ENCODE results near the gene CCDC192. TPM values are rescaled to one million over a fixed set of nuclear protein-coding genes. Genes with fewer than 3 reads are reported as not detected.

The CCDC192 gene
- total RNA-seq, 3 donors from 2014 or later (not counting 1 experiment from before 2014, with no cell fraction given), result not detected

- ATAC-seq (no peak), DNase-seq (no peak)
- Mint-ChIP-seq H3K36me3 (no peaks in the 10 kb centered on the region), H3K9me3 (no peaks in the 10 kb centered on the region), H3K4me3 (no peak overlapping the region), H3K27ac (no peak overlapping the region), H3K27me3 (ENCODE audit: low read depth in 2 of 2) (no peaks in the 10 kb centered on the region), H3K4me1 (no peaks in the 10 kb centered on the region)
- no peak overlapping the region for H3K27ac ChIP-seq (ENCODE audit: low read length)
- no peaks in the 10 kb centered on the region for H3K27me3 ChIP-seq (ENCODE audit: control insufficient read depth, insufficient read depth, low read length)
- H3K36me3 ChIP-seq (ENCODE audit: control insufficient read depth, insufficient read depth, low read length), result no peaks in the 10 kb centered on the region
- intact Hi-C loops (cut with micrococcal nuclease), result no loop called here
- no peaks in the 10 kb centered on the region for H3K4me1 ChIP-seq (ENCODE audit: control insufficient read depth, insufficient read depth, low read length)
- H3K4me3 ChIP-seq (ENCODE audit: low read length), result no peak overlapping the region
- no peaks in the 10 kb centered on the region for H3K9me3 ChIP-seq (ENCODE audit: control insufficient read depth, insufficient read depth, low read length)
- TF ChIP-seq, protein P1, sequence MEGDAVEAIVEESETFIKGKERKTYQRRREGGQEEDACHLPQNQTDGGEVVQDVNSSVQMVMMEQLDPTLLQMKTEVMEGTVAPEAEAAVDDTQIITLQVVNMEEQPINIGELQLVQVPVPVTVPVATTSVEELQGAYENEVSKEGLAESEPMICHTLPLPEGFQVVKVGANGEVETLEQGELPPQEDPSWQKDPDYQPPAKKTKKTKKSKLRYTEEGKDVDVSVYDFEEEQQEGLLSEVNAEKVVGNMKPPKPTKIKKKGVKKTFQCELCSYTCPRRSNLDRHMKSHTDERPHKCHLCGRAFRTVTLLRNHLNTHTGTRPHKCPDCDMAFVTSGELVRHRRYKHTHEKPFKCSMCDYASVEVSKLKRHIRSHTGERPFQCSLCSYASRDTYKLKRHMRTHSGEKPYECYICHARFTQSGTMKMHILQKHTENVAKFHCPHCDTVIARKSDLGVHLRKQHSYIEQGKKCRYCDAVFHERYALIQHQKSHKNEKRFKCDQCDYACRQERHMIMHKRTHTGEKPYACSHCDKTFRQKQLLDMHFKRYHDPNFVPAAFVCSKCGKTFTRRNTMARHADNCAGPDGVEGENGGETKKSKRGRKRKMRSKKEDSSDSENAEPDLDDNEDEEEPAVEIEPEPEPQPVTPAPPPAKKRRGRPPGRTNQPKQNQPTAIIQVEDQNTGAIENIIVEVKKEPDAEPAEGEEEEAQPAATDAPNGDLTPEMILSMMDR (IDR thresholded peaks at IDR 0.05), result no peak
Measured at GRCh38 chr5:127761869-127762268, 58.7 kb downstream of the CCDC192 start.

GRCh38 chr5:127762412-127762811 is 59.2 kb downstream of the CCDC192 start:
- H3K4me3 ChIP-seq (ENCODE audit: low read length), result no peak overlapping the region
- H3K36me3 ChIP-seq (ENCODE audit: control insufficient read depth, insufficient read depth, low read length), result no peaks in the 10 kb centered on the region
- no peak overlapping the region for H3K27ac Mint-ChIP-seq
- no peak overlapping the region for H3K4me3 Mint-ChIP-seq
- H3K9me3 ChIP-seq (ENCODE audit: control insufficient read depth, insufficient read depth, low read length), result no peaks in the 10 kb centered on the region
- 91% methylated on average over 3 of the region's 3 CpGs for WGBS (ENCODE audit: insufficient coverage)
- TF ChIP-seq, protein P1 (IDR thresholded peaks at IDR 0.05), result no peak
- no peaks in the 10 kb centered on the region for H3K9me3 Mint-ChIP-seq
- H3K4me1 ChIP-seq (ENCODE audit: control insufficient read depth, insufficient read depth, low read length), result no peaks in the 10 kb centered on the region
- no peaks in the 10 kb centered on the region for H3K27me3 Mint-ChIP-seq (ENCODE audit: low read depth in 2 of 2)
- no peak overlapping the region for H3K27ac ChIP-seq (ENCODE audit: low read length)
- DNase-seq (no peak), ATAC-seq (no peak)
- H3K27me3 ChIP-seq (ENCODE audit: control insufficient read depth, insufficient read depth, low read length), result no peaks in the 10 kb centered on the region
- H3K36me3 Mint-ChIP-seq, result no peaks in the 10 kb centered on the region
- no peaks in the 10 kb centered on the region for H3K4me1 Mint-ChIP-seq
- intact Hi-C loops (cut with micrococcal nuclease), result no loop called here

DNA sequence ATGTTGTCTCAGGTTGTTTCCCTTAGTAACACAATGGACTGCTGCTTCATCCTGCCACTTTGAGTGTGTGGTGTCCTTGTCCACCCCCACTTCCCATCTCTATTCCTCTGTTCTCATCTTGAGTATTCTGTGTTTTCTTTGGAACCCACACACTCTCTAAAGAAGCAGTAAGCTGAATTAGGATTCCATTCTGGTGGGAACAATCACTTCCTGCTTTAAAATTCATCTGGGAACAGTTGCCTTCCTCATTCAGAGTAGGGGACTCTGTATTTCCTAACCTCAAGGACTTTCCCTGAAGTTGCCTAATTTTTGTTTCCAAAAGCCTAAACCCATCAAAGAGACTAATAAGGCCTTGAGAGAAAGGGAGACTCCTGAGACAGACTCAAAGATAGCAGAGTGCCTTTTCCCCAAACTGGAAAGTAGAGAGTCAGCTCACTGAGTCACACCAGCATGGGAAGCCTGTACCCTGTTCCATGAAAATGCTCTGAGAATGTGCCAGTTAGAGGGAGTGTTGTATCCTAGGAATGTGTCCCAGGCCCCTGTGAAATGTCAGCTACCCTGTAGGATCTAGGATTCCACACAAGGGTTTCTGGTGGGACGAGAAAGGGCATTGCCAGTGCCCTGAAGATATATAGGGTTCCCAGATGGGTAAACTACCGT is 63.6 kb downstream of the CCDC192 start:
- ATAC-seq, result no peak
- Histone ChIP-seq H3K9me3 (ENCODE audit: control insufficient read depth, insufficient read depth, low read length) (no peaks in the 10 kb centered on the region), H3K4me1 (ENCODE audit: control insufficient read depth, insufficient read depth, low read length) (no peaks in the 10 kb centered on the region), H3K4me3 (ENCODE audit: low read length) (no peak overlapping the region), H3K27ac (ENCODE audit: low read length) (no peak overlapping the region), H3K27me3 (ENCODE audit: control insufficient read depth, insufficient read depth, low read length) (no peaks in the 10 kb centered on the region), H3K36me3 (ENCODE audit: control insufficient read depth, insufficient read depth, low read length) (no peaks in the 10 kb centered on the region)
- no peak overlapping the region for H3K4me3 Mint-ChIP-seq
- TF ChIP-seq, protein P1 (IDR thresholded peaks at IDR 0.05), result no peak
- intact Hi-C loops (cut with micrococcal nuclease), result no loop called here
- WGBS (ENCODE audit: insufficient coverage), result 91% methylated on average over 2 of the region's 2 CpGs
- DNase-seq, result no peak
- no peaks in the 10 kb centered on the region for H3K4me1 Mint-ChIP-seq
- H3K27ac Mint-ChIP-seq, result no peak overlapping the region
- H3K9me3 Mint-ChIP-seq, result no peaks in the 10 kb centered on the region
- H3K36me3 Mint-ChIP-seq, result no peaks in the 10 kb centered on the region
- H3K27me3 Mint-ChIP-seq (ENCODE audit: low read depth in 2 of 2), result peaks cover 4 to 7% of the 10 kb centered on the region in 2 donors

DNA sequence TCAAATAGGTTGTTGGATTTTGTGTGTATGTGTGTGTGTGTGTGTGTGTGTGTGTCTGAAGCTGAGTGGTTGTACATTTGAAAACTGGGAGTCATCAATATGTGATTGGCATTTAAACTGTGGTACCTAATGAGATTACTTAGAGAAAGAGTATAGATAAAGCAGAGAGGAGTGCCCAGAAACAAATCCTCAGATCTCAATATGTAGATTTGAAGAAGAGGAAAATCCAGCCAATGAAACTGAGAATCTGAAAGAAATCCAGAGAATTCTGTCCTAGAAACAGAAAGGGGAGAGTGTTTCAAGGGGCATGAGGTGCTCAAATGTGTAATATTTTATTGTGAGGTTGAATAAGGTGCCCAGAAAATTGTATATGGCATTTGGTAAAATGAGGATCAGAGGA is 66.2 kb downstream of the CCDC192 start:
- H3K27ac ChIP-seq (ENCODE audit: low read length), result no peak overlapping the region
- DNase-seq (no peak), ATAC-seq (no peak)
- Mint-ChIP-seq H3K4me3 (no peak overlapping the region), H3K9me3 (no peaks in the 10 kb centered on the region), H3K36me3 (no peaks in the 10 kb centered on the region), H3K27me3 (ENCODE audit: low read depth in 2 of 2) (peaks cover 4 to 7% of the 10 kb centered on the region in 2 donors), H3K27ac (no peak overlapping the region), H3K4me1 (no peaks in the 10 kb centered on the region)
- H3K27me3 ChIP-seq (ENCODE audit: control insufficient read depth, insufficient read depth, low read length), result no peaks in the 10 kb centered on the region
- no peaks in the 10 kb centered on the region for H3K9me3 ChIP-seq (ENCODE audit: control insufficient read depth, insufficient read depth, low read length)
- no peaks in the 10 kb centered on the region for H3K4me1 ChIP-seq (ENCODE audit: control insufficient read depth, insufficient read depth, low read length)
- no peak overlapping the region for H3K4me3 ChIP-seq (ENCODE audit: low read length)
- intact Hi-C loops (cut with micrococcal nuclease), result no loop called here
- no peaks in the 10 kb centered on the region for H3K36me3 ChIP-seq (ENCODE audit: control insufficient read depth, insufficient read depth, low read length)
- TF ChIP-seq, protein P1 (IDR thresholded peaks at IDR 0.05), result no peak

All from natural killer cell (primary cell).